ENCODE data around the gene RPE. TPM values are rescaled to one million over a fixed set of nuclear protein-coding genes. Genes with fewer than 3 reads are reported as not detected.

The RPE gene
- total RNA-seq, 1 experiment from 2014 or later: 67.8 TPM

DNA sequence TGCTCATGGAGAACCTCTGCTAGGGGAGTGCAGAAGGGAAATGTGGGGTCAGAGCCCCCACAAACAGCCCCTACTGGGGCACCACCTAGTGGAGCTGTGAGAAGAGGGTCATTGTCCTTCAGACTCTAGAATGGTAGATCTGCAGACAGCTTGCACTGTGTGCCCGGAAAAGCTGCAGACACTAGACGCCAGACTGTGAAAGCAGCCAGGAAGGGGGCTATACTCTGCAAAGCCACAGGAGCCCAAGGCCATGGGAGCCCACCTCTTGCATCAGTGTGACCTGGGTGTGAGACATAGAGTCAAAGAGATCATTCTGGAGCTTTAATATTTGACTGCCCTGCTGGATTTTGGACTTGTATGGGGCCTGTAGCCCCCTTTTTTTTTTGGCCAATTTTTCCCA is 60.9 kb downstream of the RPE start:
- H2BK5ac ChIP-seq (ENCODE audit: insufficient read length, low read length): no peak overlapping the region
- no peak for DNase-seq
- no peak overlapping the region for H3K18ac ChIP-seq (ENCODE audit: insufficient read length, low read depth, low read length)
- peaks cover 1 to 17% (median 4%) of the 10 kb centered on the region in 3 experiments for H3K36me3 Mint-ChIP-seq (ENCODE audit: insufficient read depth in 1 of 3, low read depth in 3 of 3)
- H3K9ac ChIP-seq (ENCODE audit: extremely low read depth, insufficient read length, low read length): no peak overlapping the region
- no peaks in the 10 kb centered on the region for H3K4me1 ChIP-seq (ENCODE audit: insufficient read depth, low read length)
- no peak overlapping the region for H3K23ac ChIP-seq (ENCODE audit: insufficient read length, low read depth, low read length)
- no peak overlapping the region for H3T11ph ChIP-seq (ENCODE audit: low read length)
- H3K14ac ChIP-seq (ENCODE audit: insufficient read depth, low read length): no peak overlapping the region
- H3K9me3 Mint-ChIP-seq: peaks cover 1 to 2% of the 10 kb centered on the region in 2 experiments; a peak in 4 of 5 replicates
- no peak overlapping the region for H3K56ac ChIP-seq (ENCODE audit: insufficient read length, low read depth, low read length)
- no peak overlapping the region for H2BK12ac ChIP-seq (ENCODE audit: insufficient read length, low read depth, low read length)
- no peak overlapping the region for H2BK120ac ChIP-seq (ENCODE audit: low read depth, low read length, poor library complexity, severe bottlenecking)
- H3K4me2 ChIP-seq (ENCODE audit: insufficient read depth, insufficient read length, low read length): no peak overlapping the region
- no peak overlapping the region for H2BK20ac ChIP-seq (ENCODE audit: low read depth, low read length, poor library complexity, severe bottlenecking)
- no peaks in the 10 kb centered on the region for H3K27me3 ChIP-seq (ENCODE audit: insufficient read depth, low read length)
- WGBS (ENCODE audit: extremely low coverage, insufficient read length, low lambda C conversion rate): no CpG with 5 or more reads among the region's 2 CpGs
- H3K27me3 Mint-ChIP-seq (ENCODE audit: low read depth): no peaks in the 10 kb centered on the region
- H3K4ac ChIP-seq (ENCODE audit: low read depth, low read length): no peak overlapping the region
- peaks cover 13 to 18% of the 10 kb centered on the region in 2 experiments for H3K4me1 Mint-ChIP-seq
- no peaks in the 10 kb centered on the region for H3K9me3 ChIP-seq (ENCODE audit: control insufficient read depth, low read depth, low read length)
- H3K27ac Mint-ChIP-seq: 0 out of 7 replicates have a peak overlapping the region, but pooled peaks of 1 of the 3 experiments have one; percentile 74
- H2BK15ac ChIP-seq (ENCODE audit: low read depth, low read length): no peak overlapping the region
- TF ChIP-seq, protein P1, sequence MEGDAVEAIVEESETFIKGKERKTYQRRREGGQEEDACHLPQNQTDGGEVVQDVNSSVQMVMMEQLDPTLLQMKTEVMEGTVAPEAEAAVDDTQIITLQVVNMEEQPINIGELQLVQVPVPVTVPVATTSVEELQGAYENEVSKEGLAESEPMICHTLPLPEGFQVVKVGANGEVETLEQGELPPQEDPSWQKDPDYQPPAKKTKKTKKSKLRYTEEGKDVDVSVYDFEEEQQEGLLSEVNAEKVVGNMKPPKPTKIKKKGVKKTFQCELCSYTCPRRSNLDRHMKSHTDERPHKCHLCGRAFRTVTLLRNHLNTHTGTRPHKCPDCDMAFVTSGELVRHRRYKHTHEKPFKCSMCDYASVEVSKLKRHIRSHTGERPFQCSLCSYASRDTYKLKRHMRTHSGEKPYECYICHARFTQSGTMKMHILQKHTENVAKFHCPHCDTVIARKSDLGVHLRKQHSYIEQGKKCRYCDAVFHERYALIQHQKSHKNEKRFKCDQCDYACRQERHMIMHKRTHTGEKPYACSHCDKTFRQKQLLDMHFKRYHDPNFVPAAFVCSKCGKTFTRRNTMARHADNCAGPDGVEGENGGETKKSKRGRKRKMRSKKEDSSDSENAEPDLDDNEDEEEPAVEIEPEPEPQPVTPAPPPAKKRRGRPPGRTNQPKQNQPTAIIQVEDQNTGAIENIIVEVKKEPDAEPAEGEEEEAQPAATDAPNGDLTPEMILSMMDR (conservative IDR thresholded peaks at IDR 0.05): no peak
- H4K20me1 ChIP-seq (ENCODE audit: control insufficient read depth, insufficient read depth, insufficient read length): no peaks in the 10 kb centered on the region
- no peak overlapping the region for H3K4me3 Mint-ChIP-seq
- no peak overlapping the region for H2AK5ac ChIP-seq (ENCODE audit: insufficient read length, low read length)
- no peaks in the 10 kb centered on the region for H3K79me1 ChIP-seq (ENCODE audit: insufficient read depth, low read depth, low read length, poor library complexity, severe bottlenecking)
- H2AFZ ChIP-seq (ENCODE audit: low read length): no peak overlapping the region
- no peak overlapping the region for H4K5ac ChIP-seq (ENCODE audit: insufficient read length, low read depth, low read length)
- no peak overlapping the region for H3K27ac ChIP-seq (ENCODE audit: insufficient read length, low read depth, low read length)
- no peak overlapping the region for H4K8ac ChIP-seq (replicated peaks; ENCODE audit: insufficient read length, low read depth, low read length)
- H3K23me2 ChIP-seq (ENCODE audit: insufficient read length, low read depth, low read length, poor library complexity, severe bottlenecking): no peaks in the 10 kb centered on the region
- no peaks in the 10 kb centered on the region for H3K79me2 ChIP-seq (ENCODE audit: insufficient read depth, low read length)
- H4K91ac ChIP-seq (ENCODE audit: insufficient read length, low read depth, low read length): no peak overlapping the region

Other genes starting within 250 kb of the RPE start
- 0.52 and 0.77 TPM in 2 replicates for gene UNC80, start 230.8 kb upstream of the RPE start, total RNA-seq (2021)
- gene KANSL1L, start 168.8 kb downstream of the RPE start, total RNA-seq (2021): 7.7 and 8.2 TPM in 2 replicates
- 0.24 and 0.26 TPM in 2 replicates for gene ACADL, start 222.8 kb downstream of the RPE start, total RNA-seq (2021)

All from H9 (cell line).